Muscle of leg (tissue), 11 donors: ENCODE measurements around the gene ATXN7. TPM values are rescaled to one million over a fixed set of nuclear protein-coding genes. Genes with fewer than 3 reads are reported as not detected.

Source experiments
- DNase-seq: peaks from one replicate; pipeline ENCODE4 v3.0.0; 2013
- H3K27ac ChIP-seq: one replicate; pipeline ENCODE4 v1.5.1; 2013; ENCODE audit warnings: mild to moderate bottlenecking, low read length, control low read depth
- H3K27me3 ChIP-seq: one replicate; pipeline ENCODE4 v1.6.1; 2013; ENCODE audit warnings: low read length; ENCODE audit not compliant: control insufficient read depth, insufficient read depth
- H3K36me3 ChIP-seq: one replicate; pipeline ENCODE4 v1.6.1; 2013; ENCODE audit warnings: low read length; ENCODE audit not compliant: control insufficient read depth, insufficient read depth
- H3K4me1 ChIP-seq: one replicate; pipeline ENCODE4 v1.6.1; 2013; ENCODE audit warnings: low read length; ENCODE audit not compliant: control insufficient read depth, insufficient read depth
- H3K4me3 ChIP-seq: one replicate; pipeline ENCODE4 v1.5.1; 2013; ENCODE audit warnings: low read length, control low read depth
- H3K9me3 ChIP-seq: replicated peaks from 2 replicates; pipeline ENCODE4 v1.6.1; 2013; ENCODE audit warnings: low read depth, low read length; ENCODE audit not compliant: control insufficient read depth
- WGBS: methylation state at CpG from one replicate; pipeline ENCODE4 v1.1.5; 2013; ENCODE audit warnings: missing lambda C conversion rate; ENCODE audit not compliant: insufficient coverage; 5-methylcytosine and 5-hydroxymethylcytosine counted together
- polyA plus RNA-seq, 8 donors: library from polyadenylated mRNA; unstranded; fragments of 120-200 nt; gene quantifications; one replicate each; pipeline versions ENCODE4 v1.2.1 to v1.2.3, GENCODE V29; 2013; ENCODE audit warnings: inconsistent platforms in 1 of 8, low replicate concordance in 1 of 8; ENCODE audit not compliant: insufficient read length in 8 of 8, insufficient read depth in 1 of 8
- total RNA-seq: library from RNA; stranded (reverse); fragments of 120-200 nt; gene quantifications from one replicate; pipeline ENCODE4 v1.2.4, GENCODE V29; 2013

The ATXN7 gene
- total and polyA plus RNA-seq, 9 donors = 8.1 to 13.6 (median 9.5) TPM

DNA sequence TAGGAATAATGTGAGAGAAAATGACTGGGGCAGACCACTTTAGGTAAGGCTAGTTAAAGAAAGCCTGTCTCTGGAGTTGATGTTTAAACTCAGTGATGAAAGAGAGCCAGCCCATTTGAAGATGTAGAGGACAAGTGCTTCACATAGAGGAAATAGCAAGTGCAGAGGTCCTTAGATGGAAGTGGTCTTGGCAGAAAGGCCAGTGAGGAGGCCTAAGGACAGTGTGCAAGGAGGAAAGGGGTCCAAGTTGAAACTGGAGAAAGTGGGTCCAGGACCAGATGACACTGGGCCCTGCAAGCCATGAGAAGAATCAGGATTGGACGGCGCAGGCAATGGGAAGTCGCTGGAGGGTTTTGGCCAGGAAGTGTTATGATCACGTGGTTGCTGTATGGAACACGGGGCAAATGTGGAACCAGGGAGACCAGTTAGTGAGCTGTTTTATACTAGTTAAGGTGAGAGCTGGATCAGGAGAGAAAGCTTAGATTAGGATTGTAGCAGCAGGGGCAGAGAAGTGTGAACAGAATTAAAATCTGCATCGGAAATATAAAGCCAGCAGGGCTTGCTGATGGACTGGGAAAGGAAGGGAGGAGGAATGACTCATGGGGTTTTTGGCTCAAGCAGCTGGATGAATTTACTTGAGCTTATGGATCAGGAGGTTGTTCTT lies 96.5 kb downstream of the ATXN7 start:
- 31% methylated on average over 6 of the region's 6 CpGs for WGBS
- no peaks in the 10 kb centered on the region for H3K36me3 ChIP-seq
- peak overlapping the region; percentile 73 for H3K27ac ChIP-seq
- peak; percentile 85 for DNase-seq
- no peaks in the 10 kb centered on the region for H3K9me3 ChIP-seq
- H3K4me3 ChIP-seq = peak overlapping the region; percentile 16
- H3K27me3 ChIP-seq = no peaks in the 10 kb centered on the region
- H3K4me1 ChIP-seq = peaks cover 4% of the 10 kb centered on the region

DNA sequence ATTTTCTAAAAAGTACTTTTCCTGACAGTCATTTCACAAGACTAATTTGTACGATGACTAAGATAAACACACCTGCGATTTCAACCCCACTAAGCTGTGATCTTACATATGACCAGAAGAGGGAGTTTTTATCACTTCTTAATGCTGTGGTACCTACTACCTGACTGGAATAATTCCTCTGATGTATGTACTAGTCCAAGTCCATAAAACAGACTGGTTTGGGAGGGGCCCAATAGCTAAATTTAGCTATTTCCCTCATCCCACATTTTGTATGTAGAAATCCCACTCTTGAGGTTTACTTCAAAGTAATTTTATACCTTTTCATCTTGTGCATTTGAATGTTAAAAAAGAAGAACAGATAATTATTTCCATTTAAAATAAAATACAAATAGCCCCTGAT lies 98.2 kb downstream of the ATXN7 start:
- no peak overlapping the region for H3K4me3 ChIP-seq
- H3K4me1 ChIP-seq = peaks cover 4% of the 10 kb centered on the region
- WGBS = no CpG with 5 or more reads among the region's 2 CpGs
- H3K9me3 ChIP-seq = no peaks in the 10 kb centered on the region
- no peaks in the 10 kb centered on the region for H3K27me3 ChIP-seq
- peak; percentile 29 for DNase-seq
- no peaks in the 10 kb centered on the region for H3K36me3 ChIP-seq
- no peak overlapping the region for H3K27ac ChIP-seq

DNA sequence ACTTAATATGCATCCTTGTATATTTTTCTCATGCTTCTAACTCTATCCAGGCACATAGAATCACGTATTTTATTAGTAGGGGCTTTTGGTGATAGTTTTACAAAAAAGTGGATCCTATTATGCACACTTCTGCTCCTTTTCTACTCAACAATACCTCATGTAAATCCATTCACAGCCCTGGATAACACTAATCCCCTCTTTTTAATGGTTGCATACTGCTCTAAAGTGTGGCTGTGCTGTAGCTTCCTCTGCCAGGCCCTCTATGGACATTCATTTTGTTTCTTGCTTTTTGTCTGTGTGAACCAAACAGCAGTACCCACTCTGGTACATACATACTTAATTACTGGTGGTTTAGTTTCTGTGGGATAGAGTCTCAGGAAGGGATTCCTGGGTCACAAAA lies 99.8 kb downstream of the ATXN7 start:
- no peaks in the 10 kb centered on the region for H3K27me3 ChIP-seq
- no peaks in the 10 kb centered on the region for H3K9me3 ChIP-seq
- H3K36me3 ChIP-seq = no peaks in the 10 kb centered on the region
- no CpG with 5 or more reads among the region's 1 CpG for WGBS
- no peak overlapping the region for H3K4me3 ChIP-seq
- H3K4me1 ChIP-seq = peaks cover 10% of the 10 kb centered on the region
- no peak for DNase-seq
- no peak overlapping the region for H3K27ac ChIP-seq

DNA sequence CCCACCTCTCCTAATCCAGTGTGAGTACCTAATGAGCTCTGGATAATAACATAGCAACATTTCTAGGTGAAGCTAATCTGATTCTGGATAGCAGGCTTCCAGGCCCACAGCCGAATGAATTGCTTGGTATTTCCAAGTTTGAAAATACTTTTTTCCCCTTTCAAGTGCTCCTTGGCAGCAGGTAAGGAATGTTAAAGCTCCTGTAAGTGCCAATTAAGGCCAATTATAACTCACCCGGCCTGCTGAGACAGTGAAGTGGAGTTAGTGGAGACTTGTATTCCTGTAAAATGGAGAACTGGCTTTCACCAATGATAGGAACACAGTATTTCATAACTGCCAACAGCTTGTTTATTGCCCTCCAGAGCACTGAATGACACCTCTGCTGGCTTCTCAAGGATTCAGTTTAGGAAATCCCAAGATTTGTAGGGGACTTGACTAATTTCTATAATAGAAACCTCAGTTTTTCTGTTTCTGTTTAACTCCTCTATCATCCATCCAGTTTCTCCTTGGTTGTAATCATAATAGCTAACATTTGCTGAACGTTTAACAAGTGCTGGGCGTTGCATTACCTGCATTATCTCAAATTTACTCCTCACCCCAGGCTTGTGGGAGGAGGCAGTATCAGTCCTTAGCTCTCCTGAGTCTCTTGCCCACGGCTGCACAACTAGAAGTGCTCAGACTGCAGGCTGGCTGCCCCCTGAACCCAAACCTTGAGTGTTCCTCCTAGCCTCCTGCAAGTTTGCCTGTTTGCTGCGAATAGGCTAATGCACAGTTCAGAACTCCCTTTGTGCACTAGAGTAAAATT lies 101.2 kb downstream of the ATXN7 start:
- no peaks in the 10 kb centered on the region for H3K9me3 ChIP-seq
- H3K27ac ChIP-seq = no peak overlapping the region
- 35% methylated on average over 3 of the region's 6 CpGs for WGBS
- no peak for DNase-seq
- no peaks in the 10 kb centered on the region for H3K36me3 ChIP-seq
- peaks cover 10% of the 10 kb centered on the region for H3K4me1 ChIP-seq
- H3K27me3 ChIP-seq = no peaks in the 10 kb centered on the region
- no peak overlapping the region for H3K4me3 ChIP-seq

DNA sequence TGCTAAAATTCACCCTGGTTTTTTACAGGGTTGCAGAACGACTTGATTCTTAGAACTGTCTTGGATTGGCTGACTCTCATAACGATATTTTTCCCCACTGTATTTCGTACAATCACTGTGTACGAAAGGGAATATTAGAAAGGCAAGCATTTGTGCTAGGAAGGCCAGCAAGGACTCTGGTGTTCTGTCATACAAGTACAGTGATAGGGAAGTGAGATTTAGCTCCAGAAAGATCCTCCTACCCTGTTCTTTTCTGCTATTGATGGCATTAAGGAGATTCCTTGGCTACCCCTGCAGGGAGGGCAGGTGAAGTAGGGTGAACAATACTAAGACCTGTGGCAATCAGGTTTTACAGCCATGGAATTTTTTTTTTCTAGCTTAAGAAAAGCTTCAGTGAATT lies 102.3 kb downstream of the ATXN7 start:
- no peaks in the 10 kb centered on the region for H3K36me3 ChIP-seq
- no peak overlapping the region for H3K27ac ChIP-seq
- no peak overlapping the region for H3K4me3 ChIP-seq
- no peak for DNase-seq
- peaks cover 10% of the 10 kb centered on the region for H3K4me1 ChIP-seq
- no peaks in the 10 kb centered on the region for H3K9me3 ChIP-seq
- no CpG with 5 or more reads among the region's 4 CpGs for WGBS
- H3K27me3 ChIP-seq = no peaks in the 10 kb centered on the region

DNA sequence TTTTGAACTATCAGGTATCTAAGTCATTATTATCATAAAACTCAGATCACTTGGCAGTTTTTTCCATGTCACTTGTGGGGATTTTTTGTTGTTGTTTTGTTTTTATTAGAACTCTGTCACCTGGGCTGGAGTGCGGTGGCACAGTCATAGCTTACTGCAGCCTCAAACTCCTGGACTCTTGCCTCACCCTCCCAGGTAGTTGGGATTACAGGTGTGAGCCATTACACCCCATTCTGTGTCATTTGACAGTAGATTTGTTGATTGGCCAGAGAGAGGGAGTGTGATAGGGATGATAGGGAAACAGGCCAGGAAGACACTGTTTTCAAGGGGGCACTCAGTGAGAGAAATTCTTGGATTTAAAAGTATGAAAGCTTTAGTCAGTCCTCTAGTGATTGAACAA lies 103.2 kb downstream of the ATXN7 start:
- no peak for DNase-seq
- H3K27me3 ChIP-seq = no peaks in the 10 kb centered on the region
- peaks cover 11% of the 10 kb centered on the region for H3K4me1 ChIP-seq
- no peaks in the 10 kb centered on the region for H3K36me3 ChIP-seq
- no peak overlapping the region for H3K27ac ChIP-seq
- no CpG with 5 or more reads among the region's 1 CpG for WGBS
- H3K9me3 ChIP-seq = no peaks in the 10 kb centered on the region
- no peak overlapping the region for H3K4me3 ChIP-seq

DNA sequence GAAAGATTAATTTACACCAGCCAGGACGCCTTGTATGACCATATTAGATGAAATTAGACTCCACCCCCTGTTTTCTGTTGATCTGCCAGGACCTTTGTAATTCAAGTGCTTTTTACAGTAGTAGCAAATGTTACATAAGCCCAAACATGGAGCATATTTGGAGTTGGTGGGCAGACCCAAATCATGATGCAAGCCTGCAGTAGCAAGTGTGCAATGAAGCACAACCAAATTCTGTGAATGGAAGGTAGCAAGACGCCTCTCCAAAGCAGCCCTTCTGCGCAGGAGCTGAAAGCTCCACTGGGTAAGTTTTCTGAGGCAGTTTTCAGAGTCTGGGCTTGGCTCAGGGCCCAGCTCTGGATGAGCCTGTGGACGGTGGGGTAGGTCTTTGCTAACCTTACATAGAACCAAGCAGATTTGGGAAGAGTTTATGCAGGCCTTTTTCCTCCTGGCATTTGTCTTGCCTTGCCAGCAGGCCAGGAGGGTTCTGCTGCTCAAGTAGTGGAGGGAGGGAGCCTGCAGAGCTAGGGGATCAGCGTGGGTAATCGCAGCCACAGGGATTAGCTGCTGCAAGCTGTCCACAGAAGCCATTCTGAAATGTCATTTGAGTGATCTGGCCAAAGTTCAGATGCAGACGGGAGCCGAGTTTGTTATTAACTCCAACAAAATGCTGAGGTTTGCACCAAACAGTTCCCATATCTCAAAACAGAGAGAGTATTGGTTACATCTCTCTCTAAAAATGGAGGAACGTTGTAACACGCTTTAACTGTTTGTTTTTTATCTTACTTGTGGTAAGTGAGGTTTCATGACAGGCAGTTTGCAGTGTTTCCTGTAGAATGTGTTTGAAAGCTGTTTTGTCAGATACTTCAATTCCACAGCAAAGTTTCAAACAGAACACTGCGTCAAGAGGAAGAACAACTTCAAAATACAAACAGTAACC lies 104.3 kb downstream of the ATXN7 start:
- Histone ChIP-seq H3K27ac (peak overlapping the region; percentile 8), H3K36me3 (no peaks in the 10 kb centered on the region), H3K4me3 (peak overlapping the region; percentile 4), H3K27me3 (no peaks in the 10 kb centered on the region), H3K4me1 (peaks cover 12% of the 10 kb centered on the region), H3K9me3 (no peaks in the 10 kb centered on the region)
- DNase-seq = peak; percentile 70
- 12% methylated on average over 5 of the region's 11 CpGs for WGBS

DNA sequence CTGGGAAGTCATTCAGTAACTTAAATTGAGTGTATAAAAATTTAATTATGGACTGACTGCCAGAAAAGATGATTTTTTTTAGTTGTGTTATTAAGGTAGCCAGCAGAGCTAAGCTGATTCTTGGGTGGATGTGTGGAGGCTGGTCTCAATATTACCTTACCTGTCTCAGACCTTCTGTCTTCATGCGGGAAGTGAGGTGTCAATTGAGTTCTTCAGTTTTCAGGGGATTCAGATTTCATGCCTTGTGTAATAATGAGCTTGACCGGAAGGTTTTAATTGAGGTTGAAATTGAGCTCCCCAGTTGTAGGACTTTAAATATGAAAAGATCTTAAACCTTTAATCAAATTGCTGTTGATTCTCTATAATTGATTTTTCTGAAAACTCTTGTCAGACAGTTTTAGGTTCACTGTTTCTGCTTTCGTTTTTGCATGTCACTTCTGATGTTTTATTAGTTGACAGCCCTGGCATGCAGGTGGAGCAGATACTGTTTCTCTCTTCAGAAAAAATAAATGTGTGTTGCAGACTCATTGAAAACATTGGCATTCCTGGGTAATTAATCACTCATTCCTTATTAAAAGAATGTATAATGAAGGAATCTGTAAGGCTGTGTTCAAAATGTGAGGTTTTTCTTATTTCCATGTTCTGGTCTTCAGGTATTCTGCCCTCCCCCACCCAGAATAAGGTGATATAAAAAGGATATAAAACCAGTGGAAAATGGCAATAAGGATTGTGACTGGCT lies 105.1 kb downstream of the ATXN7 start:
- H3K4me1 ChIP-seq = peaks cover 12% of the 10 kb centered on the region
- peaks cover 5% of the 10 kb centered on the region for H3K36me3 ChIP-seq
- no CpG with 5 or more reads among the region's 3 CpGs for WGBS
- H3K27ac ChIP-seq = no peak overlapping the region
- DNase-seq = no peak
- no peaks in the 10 kb centered on the region for H3K9me3 ChIP-seq
- no peak overlapping the region for H3K4me3 ChIP-seq
- no peaks in the 10 kb centered on the region for H3K27me3 ChIP-seq

DNA sequence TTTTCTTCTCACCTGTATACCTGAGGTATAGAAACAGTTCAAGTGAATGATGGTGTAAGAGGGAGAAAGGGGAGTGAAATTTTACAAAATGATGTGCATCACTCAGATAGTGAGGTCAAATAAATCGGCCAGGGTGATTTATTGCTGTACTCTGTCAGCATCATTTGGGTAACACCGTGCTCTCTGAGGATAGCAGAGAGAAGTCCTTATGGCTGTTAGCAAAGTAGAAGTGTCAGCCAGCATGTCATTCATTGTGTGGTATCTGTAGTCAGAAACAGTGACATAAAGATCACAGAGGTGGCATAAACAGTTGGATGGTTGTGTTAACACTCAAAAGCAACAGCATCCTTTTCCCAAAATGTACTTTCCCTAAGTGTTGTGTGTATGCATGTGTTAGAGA lies 106.2 kb downstream of the ATXN7 start:
- Histone ChIP-seq H3K36me3 (peaks cover 8% of the 10 kb centered on the region), H3K27me3 (no peaks in the 10 kb centered on the region), H3K4me1 (peaks cover 16% of the 10 kb centered on the region), H3K4me3 (no peak overlapping the region), H3K27ac (no peak overlapping the region), H3K9me3 (no peaks in the 10 kb centered on the region)
- DNase-seq = no peak
- WGBS = 10% methylated on average over 2 of the region's 2 CpGs
